ENCODE results near the gene THBS2. TPM values are rescaled to one million over a fixed set of nuclear protein-coding genes. Genes with fewer than 3 reads are reported as not detected.

Gene THBS2
- total RNA-seq: 0.85 and 10.6 TPM in 2 replicates

GRCh38 chr6:169253337-169254238 lies at the start of gene THBS2:
Gene THBS2 (minus strand): TSS chr6:169253846. CDS start chr6:169250784, 3,062 bp downstream.

